ENCODE results near the gene GCFC2.

GRCh38 chr2:75709297-75709696 lies 1.4 kb downstream of the GCFC2 start:
- TF ChIP-seq CTCF (IDR thresholded peaks at IDR 0.05; ENCODE audit: low read depth, low read length), result no peak
- TF ChIP-seq EZH2phosphoT487 (IDR thresholded peaks at IDR 0.05; ENCODE audit: low read depth), result no peak

All from OCI-LY3 (cell line).